Measurements from ENCODE around the gene ASTN2.

DNA sequence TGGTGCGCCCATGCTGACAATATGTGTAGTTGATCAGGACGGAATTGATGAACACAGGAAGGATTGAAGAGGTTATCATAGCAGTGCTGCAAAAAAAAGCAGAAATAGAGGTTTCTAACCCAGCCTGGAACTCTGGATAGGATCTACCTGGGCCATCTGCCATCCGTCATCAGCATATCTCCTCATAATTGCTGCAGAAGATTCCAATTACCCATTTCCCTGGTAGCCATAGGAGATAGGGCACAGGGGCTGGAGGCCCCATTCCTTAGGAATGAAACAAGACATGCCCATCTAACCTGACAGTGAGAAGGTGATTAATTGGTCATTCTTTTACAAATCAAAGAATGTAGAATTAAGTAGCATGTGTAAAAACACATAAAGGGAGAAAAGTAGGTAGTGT is 788.1 kb downstream of the ASTN2 start:
- TF ChIP-seq GATA2 (IDR thresholded peaks at IDR 0.05; ENCODE audit: low read depth, low read length) (peak; percentile 90), GATA3 (IDR thresholded peaks at IDR 0.05; ENCODE audit: low read depth, low read length) (no peak; the same call in 1 of the 2 replicates)

Measured in SH-SY5Y (cell line).